Spleen (tissue), 7 donors: ENCODE results near the gene ADAMTSL1.

Experiments
- POLR2A ChIP-seq, 3 donors: fragments of 450-650 bp; IDR thresholded peaks; one replicate each; pipeline ENCODE4 v1.5.1; 2017; ENCODE audit warnings: antibody characterized with exemption in 3 of 3, mild to moderate bottlenecking in 1 of 3
- POLR2AphosphoS5 ChIP-seq, 3 donors: sonication (generic); formaldehyde crosslinking; IDR thresholded peaks; one replicate each; pipeline ENCODE4 v1.5.1; 2017; ENCODE audit warnings: antibody characterized with exemption in 3 of 3
- TF ChIP-seq, protein P1 (sequence below), 11 experiments: fragments of 200-600 bp in 7 of 11; fragments of 450-650 bp in 4 of 11; sonication (generic) in 4 of 11; IDR thresholded peaks in 8 of 11; conservative IDR thresholded peaks in 3 of 11; 1 replicate in 7 of 11; 2 replicates in 4 of 11; pipeline versions ENCODE4 v1.4.0 to v1.8.0; 2016 to 2021; ENCODE audit warnings: antibody characterized with exemption in 11 of 11, inconsistent platforms in 4 of 11, mild to moderate bottlenecking in 1 of 11
- donor health status: DM: no; HTN: no; CAD: no; lungs with moderate emphysema.
- donor health status: DM: no; HTN: no; CAD: no.
- donor health status: DM: no; HTN: no; CAD: no.

GRCh38 chr9:18939943-18940342 lies 466.0 kb downstream of the ADAMTSL1 start:
- TF ChIP-seq, protein P1, sequence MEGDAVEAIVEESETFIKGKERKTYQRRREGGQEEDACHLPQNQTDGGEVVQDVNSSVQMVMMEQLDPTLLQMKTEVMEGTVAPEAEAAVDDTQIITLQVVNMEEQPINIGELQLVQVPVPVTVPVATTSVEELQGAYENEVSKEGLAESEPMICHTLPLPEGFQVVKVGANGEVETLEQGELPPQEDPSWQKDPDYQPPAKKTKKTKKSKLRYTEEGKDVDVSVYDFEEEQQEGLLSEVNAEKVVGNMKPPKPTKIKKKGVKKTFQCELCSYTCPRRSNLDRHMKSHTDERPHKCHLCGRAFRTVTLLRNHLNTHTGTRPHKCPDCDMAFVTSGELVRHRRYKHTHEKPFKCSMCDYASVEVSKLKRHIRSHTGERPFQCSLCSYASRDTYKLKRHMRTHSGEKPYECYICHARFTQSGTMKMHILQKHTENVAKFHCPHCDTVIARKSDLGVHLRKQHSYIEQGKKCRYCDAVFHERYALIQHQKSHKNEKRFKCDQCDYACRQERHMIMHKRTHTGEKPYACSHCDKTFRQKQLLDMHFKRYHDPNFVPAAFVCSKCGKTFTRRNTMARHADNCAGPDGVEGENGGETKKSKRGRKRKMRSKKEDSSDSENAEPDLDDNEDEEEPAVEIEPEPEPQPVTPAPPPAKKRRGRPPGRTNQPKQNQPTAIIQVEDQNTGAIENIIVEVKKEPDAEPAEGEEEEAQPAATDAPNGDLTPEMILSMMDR (IDR thresholded peaks at IDR 0.05 in 8 of 11, conservative IDR thresholded peaks at IDR 0.05 in 3 of 11), result no peak
- TF ChIP-seq POLR2AphosphoS5 (IDR thresholded peaks at IDR 0.05), result no peak
- TF ChIP-seq POLR2A (IDR thresholded peaks at IDR 0.05), result no peak
